Measurements from ENCODE around the gene CTSW.

Gene CTSW

DNA sequence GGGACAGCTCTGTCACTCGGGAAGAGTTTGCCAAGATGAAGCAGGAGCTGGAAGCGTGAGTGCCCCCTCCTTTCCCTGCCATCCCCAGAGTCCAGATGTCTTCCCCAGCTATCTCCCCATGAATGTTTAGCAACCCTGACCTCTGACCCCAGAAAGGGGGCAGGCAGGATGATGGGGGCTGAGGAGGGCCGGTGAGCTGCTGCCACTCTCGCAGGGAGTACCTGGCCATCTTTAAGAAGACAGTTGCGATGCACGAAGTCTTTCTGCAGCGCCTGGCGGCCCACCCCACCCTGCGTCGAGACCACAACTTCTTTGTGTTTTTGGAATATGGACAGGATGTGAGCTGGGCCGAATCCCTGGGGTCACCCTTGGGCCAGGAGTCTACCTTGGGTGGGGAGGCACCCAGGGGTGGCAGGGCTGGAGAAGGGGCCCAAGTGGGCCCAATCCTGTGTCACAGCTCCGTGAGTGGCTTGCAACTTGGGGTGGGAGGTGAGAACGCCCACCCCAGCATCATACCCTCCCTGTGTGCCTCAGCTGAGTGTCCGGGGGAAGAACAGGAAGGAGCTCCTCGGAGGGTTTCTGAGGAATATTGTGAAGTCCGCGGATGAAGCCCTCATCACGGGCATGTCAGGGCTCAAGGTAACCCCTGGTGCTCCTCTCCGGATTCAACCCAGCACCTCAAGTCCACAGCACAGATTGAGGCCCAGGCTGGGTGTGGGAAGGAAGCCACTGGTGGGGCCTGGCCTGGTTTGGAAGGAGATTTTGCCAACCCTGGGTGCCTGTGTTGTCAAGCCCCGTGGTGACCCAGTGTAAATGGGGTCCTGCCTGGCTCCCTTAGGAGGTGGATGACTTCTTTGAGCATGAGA, 29.2 kb upstream of the CTSW start:
- H3K4me1 ChIP-seq (ENCODE audit: insufficient read depth, low read length) = no peaks in the 10 kb centered on the region
- H3K27ac ChIP-seq (ENCODE audit: low read depth, low read length) = no peak overlapping the region
- no peak overlapping the region for H3K9ac ChIP-seq (ENCODE audit: low read depth, low read length)
- peaks cover 33% of the 10 kb centered on the region for H3K36me3 ChIP-seq (ENCODE audit: insufficient read depth, low read length)
- no peaks in the 10 kb centered on the region for H3K9me3 ChIP-seq (ENCODE audit: insufficient read depth, low read depth, low read length)
- WGBS = 91% methylated on average over 19 of the region's 20 CpGs
- no peak overlapping the region for H3K4me3 ChIP-seq (ENCODE audit: low read length)
- no peaks in the 10 kb centered on the region for H3K27me3 ChIP-seq (ENCODE audit: insufficient read depth, low read length)

DNA sequence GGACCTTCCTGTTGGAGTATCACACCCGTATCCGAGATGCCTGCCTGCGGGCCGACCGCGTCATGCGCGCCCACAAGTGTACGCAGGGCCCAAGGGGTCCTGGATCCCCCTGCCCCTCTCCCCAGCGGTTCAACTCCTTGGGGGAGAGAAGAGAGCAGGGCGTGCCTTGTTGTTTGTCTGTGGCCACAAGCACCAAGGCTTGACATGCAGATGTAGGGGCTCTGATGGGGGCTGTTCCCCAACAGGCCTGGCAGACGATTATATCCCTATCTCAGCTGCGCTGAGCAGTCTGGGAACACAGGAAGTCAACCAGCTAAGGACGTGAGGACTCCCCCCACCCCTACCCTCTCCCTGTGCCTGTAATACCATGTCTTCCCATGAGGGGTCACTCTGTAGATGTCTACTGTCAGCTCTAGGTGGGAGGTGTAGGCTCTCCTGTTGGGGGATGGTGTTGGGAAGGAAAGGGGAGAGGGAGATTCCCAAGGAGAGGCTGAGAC, 28.5 kb upstream of the CTSW start:
- Histone ChIP-seq H3K4me3 (ENCODE audit: low read length) (no peak overlapping the region), H3K4me1 (ENCODE audit: insufficient read depth, low read length) (no peaks in the 10 kb centered on the region), H3K27me3 (ENCODE audit: insufficient read depth, low read length) (no peaks in the 10 kb centered on the region), H3K27ac (ENCODE audit: low read depth, low read length) (no peak overlapping the region), H3K9me3 (ENCODE audit: insufficient read depth, low read depth, low read length) (no peaks in the 10 kb centered on the region), H3K36me3 (ENCODE audit: insufficient read depth, low read length) (peaks cover 40% of the 10 kb centered on the region), H3K9ac (ENCODE audit: low read depth, low read length) (no peak overlapping the region)
- 89% methylated on average over 14 of the region's 14 CpGs for WGBS

DNA sequence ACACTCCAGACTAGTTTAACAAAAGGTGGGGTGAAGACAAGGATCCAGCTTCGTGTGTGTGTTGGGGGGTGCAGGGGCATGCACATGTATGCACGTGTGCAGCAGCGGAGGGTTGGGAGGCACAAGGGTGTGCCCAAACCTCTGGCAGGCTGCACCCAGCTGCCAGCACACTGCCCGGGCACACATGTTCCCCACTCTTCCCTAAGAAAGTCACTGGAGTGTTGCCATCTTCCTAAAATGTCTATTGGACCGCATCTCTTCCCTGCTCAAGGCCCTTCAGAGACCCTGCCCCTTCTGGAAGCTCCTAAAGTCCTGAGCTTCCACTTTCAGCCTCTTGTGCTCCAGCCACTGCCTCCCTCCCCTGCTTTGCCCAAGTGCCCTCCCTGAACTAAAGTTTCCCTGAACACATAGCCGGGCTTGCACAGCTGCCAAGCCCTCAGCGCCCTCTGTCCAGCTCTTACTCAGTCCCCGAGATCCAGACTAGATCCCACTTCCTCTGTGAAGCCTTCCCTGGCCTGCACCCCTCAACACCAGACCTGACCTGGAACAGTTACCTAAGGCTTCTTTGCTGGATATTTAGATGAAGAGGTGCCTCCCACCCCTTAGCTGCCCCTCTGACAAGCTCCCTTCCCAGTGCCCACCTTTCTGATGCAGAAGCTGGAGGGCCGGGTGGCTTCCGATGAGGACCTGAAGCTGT, 27.7 kb upstream of the CTSW start:
- Histone ChIP-seq H3K4me3 (ENCODE audit: low read length) (no peak overlapping the region), H3K9me3 (ENCODE audit: insufficient read depth, low read depth, low read length) (no peaks in the 10 kb centered on the region), H3K27ac (ENCODE audit: low read depth, low read length) (no peak overlapping the region; the same call in 1 of the 2 replicates), H3K27me3 (ENCODE audit: insufficient read depth, low read length) (no peaks in the 10 kb centered on the region), H3K36me3 (ENCODE audit: insufficient read depth, low read length) (peaks cover 46% of the 10 kb centered on the region), H3K4me1 (ENCODE audit: insufficient read depth, low read length) (no peaks in the 10 kb centered on the region; the same call in 1 of the 2 replicates), H3K9ac (ENCODE audit: low read depth, low read length) (no peak overlapping the region)
- 90% methylated on average over 10 of the region's 10 CpGs for WGBS

DNA sequence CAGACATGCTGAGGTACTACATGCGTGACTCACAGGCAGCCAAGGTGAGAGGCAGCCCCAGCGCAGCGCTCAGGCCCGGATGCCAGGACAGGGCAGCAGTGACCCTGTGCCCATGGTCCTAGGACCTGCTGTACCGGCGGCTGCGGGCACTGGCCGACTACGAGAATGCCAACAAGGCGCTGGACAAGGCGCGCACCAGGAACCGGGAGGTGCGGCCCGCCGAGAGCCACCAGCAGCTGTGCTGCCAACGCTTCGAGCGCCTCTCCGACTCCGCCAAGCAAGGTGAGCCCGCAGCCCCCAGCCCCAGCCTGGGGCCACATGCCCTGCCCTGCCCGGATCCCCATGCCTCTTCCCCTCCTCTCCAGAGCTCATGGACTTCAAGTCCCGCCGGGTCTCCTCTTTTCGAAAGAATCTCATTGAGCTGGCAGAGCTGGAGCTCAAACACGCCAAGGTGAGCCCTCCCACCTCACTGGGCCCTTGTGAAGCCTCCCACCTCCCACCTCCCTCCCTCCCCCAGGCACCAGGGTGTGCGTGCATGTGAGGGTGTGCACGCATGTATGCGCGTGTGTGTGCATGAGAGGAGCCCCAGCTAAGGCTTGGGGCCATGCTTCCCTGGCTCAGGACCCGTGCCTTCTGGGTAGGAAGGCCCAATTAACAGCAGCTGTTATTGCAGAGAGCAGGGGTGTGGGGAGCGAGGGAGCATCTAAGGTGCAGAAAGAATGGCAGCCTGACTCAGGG, 27.0 kb upstream of the CTSW start:
- Histone ChIP-seq H3K27ac (ENCODE audit: low read depth, low read length) (no peak overlapping the region; the same call in 1 of the 2 replicates), H3K9me3 (ENCODE audit: insufficient read depth, low read depth, low read length) (no peaks in the 10 kb centered on the region), H3K27me3 (ENCODE audit: insufficient read depth, low read length) (no peaks in the 10 kb centered on the region), H3K36me3 (ENCODE audit: insufficient read depth, low read length) (peaks cover 46% of the 10 kb centered on the region), H3K4me1 (ENCODE audit: insufficient read depth, low read length) (no peaks in the 10 kb centered on the region; the same call in 1 of the 2 replicates), H3K9ac (ENCODE audit: low read depth, low read length) (no peak overlapping the region), H3K4me3 (ENCODE audit: low read length) (no peak overlapping the region)
- 95% methylated on average over 33 of the region's 33 CpGs for WGBS

DNA sequence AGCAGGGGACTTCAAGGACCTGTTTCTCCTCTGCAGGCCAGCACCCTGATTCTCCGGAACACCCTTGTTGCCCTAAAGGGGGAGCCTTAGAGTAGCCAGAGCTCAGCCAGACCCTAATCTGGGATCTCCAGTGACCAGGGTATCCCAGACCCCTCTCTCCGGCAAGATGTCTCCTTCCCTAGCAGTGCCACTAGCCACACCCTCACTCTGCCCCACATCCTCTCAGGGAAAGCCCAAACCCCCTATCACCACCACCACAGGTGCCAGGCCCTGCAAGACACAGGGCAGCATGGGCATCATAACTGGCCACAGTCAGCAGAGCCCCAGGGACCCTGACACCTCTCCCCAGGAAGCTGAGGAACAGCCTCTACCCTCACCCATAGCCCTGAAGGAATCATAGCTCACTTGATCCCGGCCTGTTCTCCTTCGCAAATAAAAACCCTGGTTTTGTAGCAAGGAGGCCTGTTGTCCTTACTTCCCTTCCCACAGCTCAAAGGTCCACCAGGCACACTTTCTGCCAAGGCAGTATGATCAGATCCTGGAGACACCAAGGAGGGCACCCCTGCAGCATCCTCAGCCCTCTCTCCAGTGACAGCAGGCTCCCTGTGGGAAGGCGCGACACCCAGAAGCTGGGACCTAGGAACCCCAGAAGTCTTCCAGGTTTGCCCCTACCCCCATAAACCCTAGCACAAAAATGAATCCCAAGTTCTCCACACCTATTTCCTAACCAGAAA, 26.2 kb upstream of the CTSW start:
- H3K9ac ChIP-seq (ENCODE audit: low read depth, low read length) = no peak overlapping the region
- no peaks in the 10 kb centered on the region for H3K9me3 ChIP-seq (ENCODE audit: insufficient read depth, low read depth, low read length)
- H3K36me3 ChIP-seq (ENCODE audit: insufficient read depth, low read length) = peaks cover 46% of the 10 kb centered on the region
- no peak overlapping the region for H3K27ac ChIP-seq (ENCODE audit: low read depth, low read length)
- 93% methylated on average over 6 of the region's 6 CpGs for WGBS
- no peaks in the 10 kb centered on the region for H3K27me3 ChIP-seq (ENCODE audit: insufficient read depth, low read length)
- no peaks in the 10 kb centered on the region; the same call in 1 of the 2 replicates for H3K4me1 ChIP-seq (ENCODE audit: insufficient read depth, low read length)
- H3K4me3 ChIP-seq (ENCODE audit: low read length) = no peak overlapping the region

DNA sequence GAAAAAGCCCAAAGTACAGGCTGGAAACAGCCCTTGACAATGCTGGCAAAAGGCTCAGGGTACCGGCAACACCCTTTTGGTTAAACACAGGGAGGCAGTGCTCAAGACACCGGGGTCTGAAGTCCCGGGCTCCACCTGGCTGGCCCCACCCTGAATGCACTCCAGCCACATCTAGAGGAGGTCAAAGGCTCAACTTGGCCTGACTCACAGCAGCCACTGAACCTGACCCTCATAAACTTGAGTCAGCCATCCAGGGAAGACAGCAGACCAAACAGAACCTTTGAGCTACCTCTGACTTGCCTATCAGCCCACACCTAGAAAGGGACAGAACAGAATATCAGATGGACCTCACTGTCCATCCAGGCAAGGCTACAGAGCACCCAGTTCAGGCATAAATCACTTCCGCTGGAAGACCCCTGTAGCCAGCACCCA, 25.5 kb upstream of the CTSW start:
- H3K27ac ChIP-seq (ENCODE audit: low read depth, low read length) = no peak overlapping the region; the same call in 1 of the 2 replicates
- H3K9ac ChIP-seq (ENCODE audit: low read depth, low read length) = no peak overlapping the region
- peaks cover 46% of the 10 kb centered on the region for H3K36me3 ChIP-seq (ENCODE audit: insufficient read depth, low read length)
- no peak overlapping the region for H3K4me3 ChIP-seq (ENCODE audit: low read length)
- no peaks in the 10 kb centered on the region; the same call in 1 of the 2 replicates for H3K4me1 ChIP-seq (ENCODE audit: insufficient read depth, low read length)
- 95% methylated on average over 4 of the region's 4 CpGs for WGBS
- no peaks in the 10 kb centered on the region for H3K9me3 ChIP-seq (ENCODE audit: insufficient read depth, low read depth, low read length)
- H3K27me3 ChIP-seq (ENCODE audit: insufficient read depth, low read length) = no peaks in the 10 kb centered on the region

DNA sequence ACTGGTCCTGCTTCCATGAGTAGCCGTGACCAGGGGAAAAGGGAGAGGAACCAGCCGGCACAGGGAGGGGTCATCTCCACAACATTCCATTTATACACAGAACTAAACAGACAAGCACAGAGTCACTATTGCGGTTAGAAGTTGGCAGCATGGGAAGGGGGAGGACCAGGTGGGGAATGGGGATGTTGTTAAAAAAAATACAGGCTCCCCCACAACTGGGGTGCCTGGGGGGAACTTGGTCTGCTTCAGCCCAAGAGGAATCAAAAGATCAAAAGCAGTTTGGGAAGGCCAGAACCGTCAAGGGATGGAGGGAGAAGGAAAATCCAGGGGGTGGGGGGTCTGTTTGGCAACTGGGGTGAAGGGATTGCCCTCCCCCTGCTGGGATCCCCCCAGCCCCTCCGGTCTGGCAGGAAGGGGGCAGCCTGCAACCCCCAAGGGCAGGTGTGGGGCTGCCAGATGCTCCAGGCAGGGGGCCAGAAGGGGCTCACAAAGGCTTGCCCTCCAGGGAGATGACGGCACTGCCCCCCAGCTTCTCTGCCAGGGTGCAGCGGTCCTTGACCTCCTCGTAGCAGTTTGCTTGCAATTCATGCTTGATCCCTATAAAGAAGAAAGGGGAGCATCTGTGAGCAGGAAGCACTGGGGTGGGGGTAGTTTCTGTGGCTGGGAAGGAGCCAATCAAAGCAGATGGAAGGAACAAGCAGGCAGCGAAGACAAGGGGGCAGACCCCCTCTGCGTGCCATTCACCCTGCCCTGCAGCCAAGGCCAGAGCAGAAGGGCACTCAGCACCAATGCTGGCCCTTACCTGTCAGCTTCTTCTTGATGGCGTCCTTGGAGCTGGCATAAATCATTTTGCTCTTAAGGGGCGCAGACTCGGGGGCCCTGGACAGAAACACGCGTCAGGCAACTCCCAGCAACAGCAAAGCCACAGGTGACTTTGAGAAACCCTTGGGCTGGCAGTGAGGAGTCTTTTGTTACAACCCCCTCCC, 24.5 kb upstream of the CTSW start:
- Histone ChIP-seq H3K27me3 (ENCODE audit: insufficient read depth, low read length) (no peaks in the 10 kb centered on the region), H3K9me3 (ENCODE audit: insufficient read depth, low read depth, low read length) (no peaks in the 10 kb centered on the region), H3K9ac (ENCODE audit: low read depth, low read length) (no peak overlapping the region), H3K27ac (ENCODE audit: low read depth, low read length) (no peak overlapping the region; the same call in 1 of the 2 replicates), H3K36me3 (ENCODE audit: insufficient read depth, low read length) (peaks cover 46% of the 10 kb centered on the region), H3K4me1 (ENCODE audit: insufficient read depth, low read length) (no peaks in the 10 kb centered on the region; the same call in 1 of the 2 replicates), H3K4me3 (ENCODE audit: low read length) (no peak overlapping the region)
- 95% methylated on average over 14 of the region's 15 CpGs for WGBS

DNA sequence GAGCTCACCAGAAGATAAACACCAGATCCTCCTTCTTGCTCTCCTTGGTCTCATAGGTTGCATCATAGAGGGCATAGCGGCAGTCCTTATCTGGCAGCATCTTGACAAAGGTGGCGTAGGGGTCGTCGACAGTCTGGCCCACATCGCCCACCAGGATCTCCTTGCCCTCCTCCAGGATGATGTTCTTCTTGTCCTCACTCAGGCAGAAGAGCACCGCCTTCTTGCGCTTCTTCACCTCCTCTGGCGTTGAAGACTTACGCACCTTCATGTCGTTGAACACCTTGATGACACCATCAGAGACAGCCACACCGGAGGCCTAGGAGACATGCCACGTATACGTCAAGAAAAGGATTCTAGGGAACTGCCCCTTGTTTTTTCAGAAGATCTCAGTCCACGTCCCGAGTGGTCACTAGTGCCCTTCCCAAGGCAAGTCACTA, 23.7 kb upstream of the CTSW start:
- H3K36me3 ChIP-seq (ENCODE audit: insufficient read depth, low read length) = peaks cover 46% of the 10 kb centered on the region
- 94% methylated on average over 15 of the region's 15 CpGs for WGBS

DNA sequence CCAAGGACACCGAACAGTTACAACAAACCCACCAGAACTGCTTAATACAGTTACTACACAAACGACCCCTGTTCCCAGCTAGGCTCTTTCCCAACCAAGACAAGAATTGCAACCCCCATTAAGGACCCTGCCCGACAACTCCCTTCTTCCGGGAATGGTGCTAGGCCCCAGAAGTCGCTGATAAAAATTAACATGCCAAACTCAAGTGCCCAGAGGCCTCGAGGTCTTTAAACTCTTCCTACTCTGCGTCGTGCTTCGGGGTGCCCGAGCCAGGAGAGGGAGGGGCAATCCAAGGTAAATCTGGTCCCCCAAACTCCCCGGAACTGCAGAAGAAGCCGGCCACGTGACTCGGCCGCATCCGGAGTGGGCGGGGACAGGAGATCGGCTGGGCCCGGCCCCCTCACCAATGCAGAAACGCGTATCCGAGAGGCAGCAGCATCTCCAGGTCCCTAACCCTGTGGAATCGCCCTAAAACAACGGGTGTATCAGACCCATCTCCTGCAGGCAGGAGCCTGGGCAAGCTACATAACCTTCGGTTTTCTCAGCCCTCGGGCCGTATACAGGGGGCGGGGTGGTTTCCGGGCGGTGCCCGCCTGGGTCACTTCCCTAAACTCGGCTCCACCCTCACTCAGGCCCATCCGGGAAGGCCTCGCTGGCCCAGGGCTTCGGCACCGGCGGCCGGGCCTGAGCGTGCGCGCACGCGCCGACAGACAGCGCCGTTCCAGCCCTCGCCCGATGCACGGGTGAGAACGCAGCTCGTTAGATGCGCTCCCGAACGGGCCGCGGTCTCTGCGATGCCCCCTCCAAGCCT, 22.7 kb upstream of the CTSW start:
- H3K4me3 ChIP-seq (ENCODE audit: low read length) = peak overlapping the region; percentile 96
- peaks cover 47% of the 10 kb centered on the region for H3K36me3 ChIP-seq (ENCODE audit: insufficient read depth, low read length)
- WGBS = 1% methylated on average over 57 of the region's 57 CpGs
- H3K4me1 ChIP-seq (ENCODE audit: insufficient read depth, low read length) = peaks cover 7% of the 10 kb centered on the region
- H3K27me3 ChIP-seq (ENCODE audit: insufficient read depth, low read length) = no peaks in the 10 kb centered on the region
- peak overlapping the region; percentile 96 for H3K9ac ChIP-seq (ENCODE audit: low read depth, low read length)
- H3K27ac ChIP-seq (ENCODE audit: low read depth, low read length) = peak overlapping the region; percentile 94
- no peaks in the 10 kb centered on the region for H3K9me3 ChIP-seq (ENCODE audit: insufficient read depth, low read depth, low read length)

More for the DNA sequence above, 23.7 kb upstream of the CTSW start:
- H3K4me3 ChIP-seq (ENCODE audit: low read length) = peak overlapping the region; percentile 96
- no peaks in the 10 kb centered on the region for H3K27me3 ChIP-seq (ENCODE audit: insufficient read depth, low read length)
- H3K4me1 ChIP-seq (ENCODE audit: insufficient read depth, low read length) = no peaks in the 10 kb centered on the region; the same call in 1 of the 2 replicates
- no peaks in the 10 kb centered on the region for H3K9me3 ChIP-seq (ENCODE audit: insufficient read depth, low read depth, low read length)
- no peak overlapping the region for H3K9ac ChIP-seq (ENCODE audit: low read depth, low read length)
- no peak overlapping the region for H3K27ac ChIP-seq (ENCODE audit: low read depth, low read length)
